Activated CD4-positive, alpha-beta T cell treated with anti-CD3 and anti-CD28 coated beads for 24 hours (primary cell): Measurements from ENCODE around the gene FAM83C.
"Not testable (repeated sequence)": the region's sequence is repeated elsewhere in the genome, so short reads cannot be mapped to it uniquely, and the experiment has no call there.

Experiments
- DNase-seq, 2 donors: peaks; one replicate each; pipeline ENCODE4 v3.0.0-alpha.2; 2020; ENCODE audit warnings: low read depth in 2 of 2

The FAM83C gene

DNA sequence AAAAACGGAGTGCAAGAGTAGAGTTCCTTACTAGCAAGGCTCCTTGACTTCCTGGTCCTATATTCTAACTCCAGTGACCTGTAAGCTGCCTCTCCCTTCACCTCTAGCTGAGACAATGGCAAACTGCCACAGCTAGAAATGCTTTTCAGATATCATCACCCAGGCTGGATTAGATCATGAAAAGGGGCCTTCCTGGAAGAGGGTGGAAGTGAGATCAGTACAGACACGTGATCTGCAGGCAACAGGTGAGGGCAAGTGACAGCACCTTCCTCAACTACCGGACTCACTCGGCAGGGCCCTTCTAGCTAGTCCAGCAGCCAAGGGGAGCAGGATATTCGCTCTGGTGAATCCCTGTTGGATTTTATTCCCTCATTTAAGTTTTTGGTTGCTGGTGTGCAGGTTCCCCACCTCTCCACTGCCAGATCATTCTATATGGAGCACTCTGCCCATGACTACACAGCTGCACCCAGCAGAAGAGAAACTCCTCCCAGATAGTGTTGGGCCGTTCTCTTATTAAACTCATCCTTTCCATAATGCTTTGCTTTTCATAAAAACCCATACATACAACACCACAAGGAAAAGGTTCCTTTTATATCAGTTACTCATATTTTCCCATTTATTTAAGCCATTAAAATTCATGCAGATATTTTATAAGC lies 26.4 kb upstream of the FAM83C start:
- no peak for DNase-seq

DNA sequence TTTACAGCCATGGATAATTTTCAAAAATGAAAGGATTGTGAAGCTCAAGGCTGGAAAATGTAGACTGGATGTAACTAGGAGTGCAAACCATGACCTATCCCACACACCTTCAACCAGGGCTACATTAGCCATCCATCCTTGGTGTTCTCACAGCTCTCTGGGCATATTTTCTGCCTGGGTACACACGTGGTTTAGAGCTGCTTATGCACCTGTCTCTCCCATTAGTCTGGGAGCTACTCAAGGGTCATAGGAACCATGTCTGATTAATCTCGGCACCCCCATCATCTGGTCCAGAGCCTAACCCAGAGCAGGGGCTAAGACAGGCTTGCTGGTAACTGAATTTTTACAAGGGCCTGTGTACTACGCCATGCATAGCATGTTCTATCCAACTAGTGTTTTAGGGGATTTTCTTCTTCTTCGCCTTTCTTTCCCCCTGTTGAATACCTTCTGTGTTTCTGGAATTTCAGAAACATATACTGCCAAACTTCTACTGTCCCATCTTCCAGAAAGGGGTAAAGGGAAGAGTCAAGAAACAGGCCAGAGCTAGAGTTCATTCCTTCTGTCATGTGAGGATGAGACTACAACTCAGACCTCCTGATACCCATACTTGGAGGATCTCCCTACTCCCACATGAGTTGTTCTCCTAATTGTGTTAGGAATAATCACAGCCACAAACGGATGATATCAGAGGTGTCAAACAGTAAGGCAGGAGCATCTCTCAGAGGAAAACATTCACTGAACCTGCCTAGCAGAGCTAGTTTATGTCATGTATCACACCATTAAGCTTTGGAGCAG lies 25.4 kb upstream of the FAM83C start:
- no peak for DNase-seq

DNA sequence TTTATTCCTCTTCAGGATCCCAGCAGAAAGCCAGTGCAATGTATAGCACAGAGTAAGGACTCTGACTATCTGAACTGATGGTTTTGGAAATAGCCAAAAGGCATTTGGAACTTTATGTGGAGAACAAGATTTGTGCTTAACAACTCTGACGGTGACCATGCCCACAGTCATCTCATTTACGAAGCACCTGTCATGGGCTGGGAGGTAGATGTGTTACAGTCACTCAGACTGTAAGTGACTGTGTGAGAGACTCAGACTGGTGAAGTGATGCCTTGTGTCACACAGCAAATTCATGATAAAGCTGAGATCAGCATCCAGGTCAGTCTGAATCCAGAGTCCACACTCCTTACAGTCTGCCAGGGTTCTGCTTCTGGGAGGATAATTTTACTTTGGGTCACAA lies 23.9 kb upstream of the FAM83C start:
- DNase-seq = no peak

DNA sequence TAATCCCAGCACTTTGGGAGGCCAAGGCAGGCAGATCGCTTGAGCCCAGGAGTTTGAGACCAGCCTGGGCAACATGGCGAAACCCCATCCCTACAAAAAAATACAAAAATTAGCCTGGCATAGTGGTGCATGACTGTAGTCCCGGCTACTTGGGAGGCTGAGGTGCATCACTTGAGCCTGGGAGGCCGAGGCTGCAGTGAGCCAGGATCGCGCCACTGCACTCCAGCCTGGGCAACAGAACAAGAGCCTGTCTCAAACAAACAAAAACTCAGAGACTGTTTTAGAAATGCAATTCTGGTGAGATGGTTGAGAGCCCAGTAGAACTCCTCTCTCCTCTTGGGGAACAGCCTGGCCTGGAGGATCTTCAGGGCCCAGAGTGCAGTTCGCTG lies 23.4 kb upstream of the FAM83C start:
- DNase-seq = not testable (repeated sequence)

DNA sequence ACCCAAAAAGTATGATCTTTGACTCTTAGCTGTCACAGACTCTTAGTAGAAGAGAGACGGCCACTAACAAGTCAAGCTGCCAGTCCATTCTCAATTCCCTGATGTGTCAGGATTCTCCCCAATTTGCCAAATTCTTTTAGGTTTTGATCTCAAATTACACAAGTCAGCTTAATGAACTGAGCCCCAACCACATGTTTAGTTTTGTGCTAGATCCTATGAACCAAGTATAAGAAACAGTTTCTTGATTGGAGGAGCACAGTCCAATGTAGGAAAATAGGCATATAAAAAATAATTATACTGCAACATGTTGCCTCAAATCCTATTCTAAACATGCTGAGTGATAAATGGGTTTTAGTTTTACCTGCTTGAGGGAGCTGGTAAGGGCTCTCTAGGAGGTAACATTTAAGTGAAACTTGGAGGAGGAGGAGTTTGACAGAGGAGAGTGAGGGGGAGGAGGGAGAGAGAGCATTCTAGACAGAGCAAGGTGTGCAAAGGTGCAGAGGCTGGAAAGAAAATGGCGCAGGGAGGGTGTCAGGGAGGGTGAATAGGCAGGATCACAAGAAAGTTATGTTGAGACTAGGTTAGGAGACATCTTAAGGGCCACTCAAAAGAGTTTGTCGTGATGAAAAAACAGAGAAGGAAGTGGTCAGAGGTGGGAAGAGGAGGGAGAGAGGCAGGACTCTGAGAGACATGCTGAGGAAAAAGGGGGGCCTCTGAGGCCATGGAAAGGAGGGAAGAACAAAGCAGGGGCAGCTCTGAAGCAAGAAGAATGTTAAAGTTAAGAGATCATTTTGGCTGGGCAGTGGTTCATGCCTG lies 22.8 kb upstream of the FAM83C start:
- no peak for DNase-seq

DNA sequence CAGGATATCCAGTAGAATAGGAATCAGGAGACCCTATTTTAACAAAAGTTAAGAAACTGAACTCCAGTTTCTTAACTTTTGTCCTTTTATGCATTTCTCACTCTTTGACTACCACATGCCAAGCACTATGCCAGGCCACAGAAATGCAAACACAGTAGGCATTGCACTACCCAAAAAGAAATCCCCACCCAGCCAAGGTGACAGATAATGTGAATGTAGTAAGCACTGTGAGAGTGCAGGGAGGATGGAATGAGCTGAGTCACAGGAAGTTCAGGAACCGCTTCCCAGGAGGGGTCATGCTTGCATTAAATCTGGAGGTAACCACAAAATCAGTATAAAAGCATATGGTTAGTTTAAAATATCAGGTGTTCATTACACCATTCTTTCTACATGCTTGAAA lies 20.1 kb upstream of the FAM83C start:
- no peak for DNase-seq

DNA sequence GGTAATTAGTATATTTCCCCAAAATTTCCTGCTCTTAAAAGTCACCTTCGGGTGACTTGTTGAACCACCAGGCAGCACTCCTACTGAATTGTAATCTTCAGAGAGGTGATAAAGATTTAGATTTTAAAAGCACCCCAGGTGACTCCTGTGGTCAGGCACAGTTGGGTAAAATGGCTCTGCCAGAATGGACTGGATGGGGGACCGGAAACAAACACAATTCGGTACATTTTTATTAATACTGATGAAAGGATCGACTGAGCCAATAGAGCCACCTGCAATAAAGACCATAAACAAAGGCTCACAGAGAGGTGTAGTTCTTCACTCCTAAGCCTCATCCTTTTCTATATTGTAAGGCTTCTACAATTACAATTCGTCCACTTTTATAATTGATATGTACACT lies 19.6 kb upstream of the FAM83C start:
- DNase-seq = no peak

DNA sequence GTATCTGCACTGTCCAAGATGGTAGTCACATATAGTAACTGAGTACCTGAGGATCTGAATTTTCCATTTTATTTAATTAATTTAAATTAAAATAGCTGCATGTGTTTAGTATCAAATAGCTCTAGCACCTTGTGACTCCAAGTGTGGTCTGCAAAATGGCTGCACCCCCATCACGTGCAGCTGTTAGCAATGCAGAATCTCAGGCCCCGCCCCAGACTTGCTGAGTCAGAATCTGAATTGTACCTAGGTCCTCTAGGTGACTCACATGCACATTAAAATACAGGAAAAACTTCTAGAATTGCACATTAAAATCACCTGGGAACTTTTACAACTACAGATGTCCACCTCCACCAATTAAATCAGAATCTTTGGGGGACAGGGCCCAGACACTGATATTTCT lies 19.2 kb upstream of the FAM83C start:
- DNase-seq = peak; percentile 50 to 63

DNA sequence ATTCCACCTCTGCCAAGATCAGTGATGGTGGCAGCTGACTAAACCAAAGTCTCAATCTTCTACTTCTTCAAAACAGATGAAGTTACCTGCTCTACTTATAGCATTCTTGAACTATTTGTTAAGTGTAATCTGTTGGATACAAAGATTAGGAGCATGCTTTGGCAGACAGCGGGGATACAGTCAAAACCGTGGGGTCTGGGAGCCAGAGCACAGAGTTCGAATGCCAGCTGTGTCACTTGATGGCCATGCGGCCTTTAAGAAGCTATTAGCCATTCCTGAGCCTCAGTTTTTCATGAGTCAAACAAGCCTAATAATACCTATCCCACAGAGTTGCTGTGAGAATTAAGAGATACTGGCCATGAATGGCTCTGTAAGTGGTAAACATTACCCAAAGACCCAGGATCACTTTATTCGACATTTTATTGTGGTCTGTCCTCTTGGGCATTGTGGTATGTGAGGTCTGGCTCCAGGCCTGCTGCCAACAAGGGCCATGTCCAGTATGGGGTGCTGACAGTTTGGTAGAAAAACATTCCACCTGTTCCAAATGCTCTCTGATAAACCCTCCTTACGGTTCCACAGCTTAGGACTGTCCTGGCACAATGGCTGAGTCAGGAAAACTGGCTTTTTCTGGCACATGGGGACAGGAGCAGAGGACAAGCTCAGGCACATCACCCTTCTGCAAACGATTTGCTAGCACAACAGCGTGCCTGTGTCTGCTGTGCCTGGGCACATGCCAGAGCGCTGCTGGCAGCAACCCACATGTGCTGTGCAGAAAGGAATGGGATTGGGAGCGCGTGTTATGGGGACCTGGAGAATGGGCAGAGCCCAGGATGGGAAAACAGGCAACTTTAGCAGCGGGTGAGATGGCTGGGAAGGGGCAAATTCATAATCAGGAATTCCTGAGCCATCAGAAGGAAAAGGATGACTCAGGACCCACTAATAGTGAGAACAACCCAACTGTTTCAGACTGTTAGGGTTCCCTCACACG lies 15.7 kb upstream of the FAM83C start:
- no peak for DNase-seq

DNA sequence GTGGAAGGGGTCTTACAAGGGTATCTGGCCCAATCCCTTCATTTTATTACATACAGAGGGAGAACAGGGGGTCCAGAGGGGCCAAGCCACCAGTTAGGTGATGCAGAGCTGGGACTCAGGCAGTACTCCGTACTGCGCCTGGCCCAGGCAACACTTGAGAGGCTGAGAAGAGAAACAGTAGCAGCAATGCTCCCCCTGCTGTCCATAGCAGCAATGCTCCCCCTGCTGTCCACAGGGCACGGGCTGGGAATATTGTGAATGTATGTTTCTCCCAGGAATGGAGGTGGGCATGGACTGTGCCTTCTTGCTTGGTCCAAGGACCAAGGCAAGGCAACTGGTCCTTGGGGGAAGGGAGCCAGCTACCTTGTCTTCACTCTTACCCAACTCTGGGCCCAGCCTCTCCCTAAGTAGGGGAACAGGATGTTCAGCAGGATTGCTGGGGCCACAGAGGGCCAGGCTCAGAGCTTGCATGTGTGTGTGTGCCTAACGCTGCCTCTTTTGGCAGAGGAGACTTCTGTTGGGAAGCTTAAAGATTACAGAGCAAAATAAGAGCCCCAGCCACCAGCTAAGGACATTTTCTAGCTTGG lies 14.8 kb upstream of the FAM83C start:
- peak in 1 of 2 donors; percentile 23 for DNase-seq

DNA sequence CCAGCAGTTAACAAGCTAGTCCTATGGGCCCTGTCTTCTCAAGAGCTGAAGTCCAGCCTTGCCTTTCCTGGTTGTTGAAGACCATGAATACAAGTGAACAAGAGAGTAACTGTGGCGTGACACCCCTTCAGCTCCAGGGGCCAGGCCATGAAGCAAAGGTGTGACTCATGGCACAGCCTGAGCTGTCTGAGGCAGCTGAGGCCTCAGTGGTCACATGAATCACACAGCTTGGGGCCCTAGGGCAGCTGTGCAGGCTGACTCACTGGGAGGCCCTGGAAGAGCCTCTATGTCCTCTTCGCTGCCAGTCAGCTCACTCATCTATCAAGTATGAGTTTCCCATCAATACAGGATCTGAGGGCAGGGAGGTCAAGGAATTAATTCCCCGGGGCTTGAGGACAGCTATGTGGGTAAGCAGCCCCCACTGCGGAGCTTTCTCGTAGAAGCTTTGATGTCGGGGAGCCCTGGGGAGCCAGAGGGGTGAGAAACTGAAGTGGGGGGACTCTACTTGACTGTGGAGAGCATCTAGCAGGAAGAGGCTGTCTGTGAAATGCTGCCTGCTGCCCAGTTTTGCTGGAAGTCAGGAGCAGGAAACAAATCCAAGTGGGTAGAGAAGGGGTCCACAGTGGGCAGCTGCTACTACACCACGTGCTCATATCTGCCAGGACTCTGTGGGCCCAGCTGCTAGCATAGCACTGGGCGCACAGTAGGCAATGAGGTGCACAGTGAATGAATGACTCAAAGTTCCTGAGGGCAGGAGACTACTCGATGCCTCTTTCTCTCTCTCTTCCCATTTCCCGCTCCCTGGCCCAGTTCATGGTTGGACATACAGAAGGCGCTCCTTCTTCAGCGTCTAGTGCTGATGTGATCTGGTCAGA lies 13.7 kb upstream of the FAM83C start:
- DNase-seq = peak; percentile 57 to 71

DNA sequence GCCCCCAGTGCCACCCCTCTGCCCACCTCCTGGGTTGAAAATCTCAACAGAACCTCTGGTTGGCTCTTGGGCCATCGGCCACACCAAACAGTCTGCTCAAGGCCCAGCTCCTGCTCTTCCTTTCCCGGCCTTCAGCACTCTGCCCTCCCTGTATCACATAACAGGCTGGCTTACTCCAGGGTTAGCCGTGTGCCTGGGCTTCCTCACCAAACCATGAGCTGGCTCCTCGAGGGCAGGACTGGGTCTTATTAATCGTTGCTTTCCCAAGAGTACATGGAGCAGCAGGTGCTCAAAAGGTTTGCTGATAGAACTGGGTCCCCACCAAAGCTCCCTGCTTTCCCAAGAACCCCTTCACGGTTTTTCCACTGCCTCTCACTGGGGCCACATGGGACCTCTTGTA lies 12.7 kb upstream of the FAM83C start:
- no peak for DNase-seq

DNA sequence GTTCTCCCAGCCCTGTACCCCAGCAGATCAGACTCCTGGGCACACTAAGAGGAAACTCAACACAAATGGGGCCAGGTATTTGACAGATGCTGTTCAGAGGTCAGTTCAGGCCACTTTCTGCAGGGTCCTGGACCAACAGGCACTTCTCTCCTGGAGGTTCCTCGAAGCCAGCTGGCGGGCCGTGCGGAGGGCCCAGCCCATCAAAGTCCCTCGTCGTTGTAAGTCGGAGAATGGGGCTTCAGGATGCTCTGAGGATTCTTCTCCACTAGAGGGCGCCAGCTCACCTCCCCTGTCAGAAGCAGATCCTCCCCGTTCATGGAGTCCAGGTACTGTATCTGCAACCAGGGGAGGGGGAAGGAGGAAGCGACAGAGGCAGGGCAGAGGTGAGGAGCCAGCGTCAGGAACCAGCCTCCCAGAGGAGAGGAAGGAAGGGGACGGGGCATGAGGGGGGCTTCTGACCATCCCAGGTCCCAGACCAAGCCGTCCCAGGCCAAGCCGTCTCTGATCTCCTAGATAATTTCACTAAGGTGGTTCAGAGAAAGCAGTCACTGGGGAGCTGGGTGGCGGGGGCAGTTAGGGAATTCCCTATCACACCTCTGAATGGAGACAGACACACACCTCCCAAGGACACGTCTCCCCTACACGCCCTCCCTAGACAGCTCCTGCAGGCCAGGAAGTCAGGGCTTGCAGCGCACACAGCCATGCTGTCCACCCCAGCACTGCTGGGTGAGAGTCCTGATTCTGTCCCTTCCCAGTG lies 11.7 kb upstream of the FAM83C start:
- DNase-seq = peak; percentile 76 to 86

DNA sequence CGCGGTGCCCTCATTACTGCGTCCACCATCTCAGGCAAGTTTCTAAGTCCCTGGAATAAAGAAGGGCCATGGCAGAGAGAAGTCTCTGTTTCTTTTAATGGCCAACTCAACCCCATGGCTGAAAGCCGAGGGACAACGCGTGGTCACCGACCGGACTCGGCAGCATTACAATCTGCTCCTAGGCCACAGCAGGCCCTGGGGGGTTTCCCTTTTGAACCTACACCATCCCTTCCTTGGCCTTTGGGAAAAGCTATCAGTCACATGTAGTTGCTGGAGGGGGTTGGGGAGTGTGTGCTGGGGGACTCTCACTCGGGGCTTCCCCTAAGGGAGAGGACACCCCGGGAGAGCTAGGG lies 11.1 kb upstream of the FAM83C start:
- no peak for DNase-seq

DNA sequence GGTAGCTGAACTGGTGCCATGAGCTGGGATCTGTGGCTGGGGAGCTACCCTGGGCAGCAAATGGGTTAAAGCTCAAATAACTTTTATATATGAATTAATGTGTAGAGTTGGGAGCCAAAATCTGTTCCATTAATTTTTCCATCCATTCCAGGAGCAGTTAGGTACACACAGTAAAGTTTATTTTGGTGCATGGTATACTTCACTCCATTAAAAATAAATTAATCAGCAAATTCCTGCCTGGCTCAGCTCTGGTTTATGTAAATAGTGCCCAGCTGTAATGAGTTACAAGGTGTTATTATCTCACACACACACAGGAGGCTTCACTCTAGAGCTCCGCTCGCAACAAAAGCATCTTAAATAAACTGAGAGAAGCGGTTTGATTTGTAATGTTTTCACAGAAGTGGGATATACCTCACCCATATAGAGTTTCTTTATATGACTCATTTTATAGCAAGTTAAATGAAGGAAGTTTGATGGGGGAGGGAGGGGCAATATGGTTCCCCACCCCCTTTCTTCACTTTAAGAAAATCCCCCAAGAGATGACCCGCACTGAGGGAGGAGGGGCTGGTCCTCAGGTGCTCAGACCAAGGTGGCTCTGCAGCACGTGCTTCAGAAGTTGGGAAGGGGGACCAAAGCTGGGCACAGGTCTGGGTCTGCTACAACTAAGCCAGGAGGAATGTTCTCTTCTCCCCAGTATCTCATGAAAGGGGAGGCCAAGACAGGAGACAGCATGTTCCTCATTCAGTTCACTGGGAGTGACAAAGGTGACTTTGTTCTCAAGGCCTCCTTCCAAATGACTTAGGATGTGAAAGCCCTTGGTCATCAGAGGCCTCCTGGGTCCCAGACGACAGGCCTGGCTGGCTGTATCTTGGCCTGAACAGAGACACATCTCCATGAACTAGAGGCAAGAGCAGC lies 10.5 kb upstream of the FAM83C start:
- DNase-seq = no peak

DNA sequence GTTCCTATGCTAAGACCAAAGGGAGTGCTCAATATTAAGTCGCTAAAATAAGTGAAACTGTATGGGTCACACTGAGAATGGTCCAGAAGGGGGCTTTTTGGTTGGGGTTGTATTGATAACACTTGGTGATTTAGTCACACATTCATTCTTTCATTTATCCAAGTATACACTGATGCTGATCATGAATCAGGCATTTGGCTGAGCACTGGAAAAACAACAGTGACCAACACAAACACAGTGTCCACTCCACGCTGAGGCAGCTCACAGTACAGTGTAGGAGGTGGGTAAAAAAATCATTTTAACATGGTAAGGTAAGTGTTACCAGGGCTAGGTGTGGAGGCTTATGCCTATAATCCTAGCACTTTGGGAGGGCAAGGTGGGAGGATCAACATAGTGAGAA lies 9.2 kb upstream of the FAM83C start:
- DNase-seq = no peak

DNA sequence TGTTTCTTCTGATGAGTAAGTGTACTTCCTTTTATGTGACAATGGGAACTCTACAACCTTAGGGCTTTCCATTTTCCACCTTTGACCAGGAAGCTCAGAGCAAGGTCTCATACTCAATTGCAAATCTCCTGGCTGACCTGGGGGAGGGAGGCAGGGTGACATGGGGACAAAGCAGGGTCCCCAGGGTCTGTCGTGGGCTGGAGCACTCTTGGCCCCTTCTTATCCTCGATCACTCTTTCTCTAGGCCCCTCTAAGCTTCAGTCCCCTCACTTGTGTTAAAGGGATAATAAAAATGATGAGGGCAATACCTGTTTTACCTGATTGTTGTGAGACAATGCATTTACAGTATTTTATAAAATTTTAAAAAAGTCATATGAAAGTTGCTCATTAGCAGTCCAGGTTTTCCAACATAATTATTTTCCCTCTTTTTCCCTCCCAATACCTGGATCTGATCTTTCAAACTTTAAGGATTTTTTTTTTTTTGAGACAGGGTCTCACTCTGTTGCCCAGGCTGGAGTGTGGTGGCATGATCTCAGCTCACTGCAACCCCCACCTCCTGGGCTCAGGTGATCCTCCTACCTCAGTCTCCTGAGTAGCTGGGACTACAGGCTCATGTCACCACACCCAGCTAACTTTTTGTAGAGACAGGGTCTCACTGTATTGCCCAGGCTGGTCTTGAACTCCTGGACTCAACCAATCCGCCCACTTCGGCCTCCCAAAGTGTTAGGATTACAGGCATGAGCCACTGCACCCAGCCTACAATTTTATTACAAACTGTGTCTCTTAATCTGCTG lies 8.4 kb upstream of the FAM83C start:
- no peak for DNase-seq

DNA sequence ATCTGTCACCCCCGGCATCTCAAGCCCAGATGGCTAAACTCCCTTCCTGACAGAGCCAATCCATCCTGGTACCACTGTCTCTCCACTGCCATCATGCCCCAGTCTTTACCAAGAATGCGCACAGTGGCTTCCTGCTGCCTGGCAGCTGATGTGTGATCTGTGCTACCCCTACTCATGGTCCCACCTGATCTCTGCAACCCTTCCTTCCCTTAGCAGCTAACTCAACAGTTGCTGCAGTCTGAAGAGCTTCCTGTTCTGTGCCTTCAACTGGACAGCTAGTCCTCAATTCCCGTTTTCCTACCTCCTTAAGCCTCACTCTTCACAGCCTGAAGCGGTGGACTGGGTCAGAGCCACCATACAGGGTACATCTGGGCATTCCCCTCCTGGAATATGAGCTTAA lies 7.6 kb upstream of the FAM83C start:
- no peak for DNase-seq
